Astrocyte of the cerebellum (primary cell): ENCODE measurements around the gene PLET1.

ENCODE experiments used
- DNase-seq: peaks from one replicate; pipeline ENCODE4 v3.0.0-alpha.2; 2011; ENCODE audit warnings: low read depth
- H3K4me3 ChIP-seq: 2 replicates; pipeline ENCODE4 v1.5.1; 2011; ENCODE audit warnings: mild to moderate bottlenecking, low read depth, low read length, moderate library complexity
- in situ Hi-C: cut with HindIII; loops from 2 replicates; pipeline ENCODE4 v1.10.0; 2017; ENCODE audit warnings: low sequenced_read_pairs
- TF ChIP-seq, protein P1 (sequence below): IDR thresholded peaks from 2 replicates; pipeline ENCODE4 v1.5.1; 2012; ENCODE audit warnings: low read length, low read depth, moderate library complexity, mild to moderate bottlenecking; ENCODE audit errors: missing control alignments

Gene PLET1

DNA sequence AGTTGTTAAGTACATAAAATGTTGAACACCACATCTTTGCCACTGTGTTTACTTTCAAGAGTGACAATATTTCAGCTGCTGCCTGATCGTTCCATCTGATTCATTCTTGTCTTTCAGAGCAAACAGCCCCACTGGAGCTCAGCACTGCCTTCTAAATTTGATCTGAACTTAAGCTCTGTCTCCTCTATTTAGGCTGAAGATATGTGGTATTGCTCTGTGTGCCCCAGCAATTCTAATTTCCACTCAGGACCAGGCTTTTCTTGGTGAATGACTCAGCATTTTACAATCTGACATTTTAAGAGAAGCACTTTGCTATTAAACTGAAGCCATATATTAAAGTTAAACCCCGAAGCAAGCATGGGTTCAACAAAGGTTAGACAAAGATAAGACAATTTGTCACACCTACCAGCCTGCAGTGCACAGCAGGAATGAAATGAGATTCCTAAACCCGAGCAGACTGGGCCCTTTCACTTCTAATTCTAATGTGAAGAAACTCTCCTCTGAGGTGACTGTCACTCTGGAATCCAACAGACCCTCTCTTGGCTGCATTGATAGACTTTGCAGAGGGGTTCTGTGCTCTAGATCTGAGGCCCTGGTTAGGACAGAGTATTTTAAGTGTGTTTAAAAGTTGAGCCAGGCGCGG, 41.7 kb upstream of the PLET1 start:
- no peak overlapping the region for H3K4me3 ChIP-seq
- DNase-seq = no peak
- TF ChIP-seq, protein P1, sequence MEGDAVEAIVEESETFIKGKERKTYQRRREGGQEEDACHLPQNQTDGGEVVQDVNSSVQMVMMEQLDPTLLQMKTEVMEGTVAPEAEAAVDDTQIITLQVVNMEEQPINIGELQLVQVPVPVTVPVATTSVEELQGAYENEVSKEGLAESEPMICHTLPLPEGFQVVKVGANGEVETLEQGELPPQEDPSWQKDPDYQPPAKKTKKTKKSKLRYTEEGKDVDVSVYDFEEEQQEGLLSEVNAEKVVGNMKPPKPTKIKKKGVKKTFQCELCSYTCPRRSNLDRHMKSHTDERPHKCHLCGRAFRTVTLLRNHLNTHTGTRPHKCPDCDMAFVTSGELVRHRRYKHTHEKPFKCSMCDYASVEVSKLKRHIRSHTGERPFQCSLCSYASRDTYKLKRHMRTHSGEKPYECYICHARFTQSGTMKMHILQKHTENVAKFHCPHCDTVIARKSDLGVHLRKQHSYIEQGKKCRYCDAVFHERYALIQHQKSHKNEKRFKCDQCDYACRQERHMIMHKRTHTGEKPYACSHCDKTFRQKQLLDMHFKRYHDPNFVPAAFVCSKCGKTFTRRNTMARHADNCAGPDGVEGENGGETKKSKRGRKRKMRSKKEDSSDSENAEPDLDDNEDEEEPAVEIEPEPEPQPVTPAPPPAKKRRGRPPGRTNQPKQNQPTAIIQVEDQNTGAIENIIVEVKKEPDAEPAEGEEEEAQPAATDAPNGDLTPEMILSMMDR = no peak
- in situ Hi-C loops = no loop called here

DNA sequence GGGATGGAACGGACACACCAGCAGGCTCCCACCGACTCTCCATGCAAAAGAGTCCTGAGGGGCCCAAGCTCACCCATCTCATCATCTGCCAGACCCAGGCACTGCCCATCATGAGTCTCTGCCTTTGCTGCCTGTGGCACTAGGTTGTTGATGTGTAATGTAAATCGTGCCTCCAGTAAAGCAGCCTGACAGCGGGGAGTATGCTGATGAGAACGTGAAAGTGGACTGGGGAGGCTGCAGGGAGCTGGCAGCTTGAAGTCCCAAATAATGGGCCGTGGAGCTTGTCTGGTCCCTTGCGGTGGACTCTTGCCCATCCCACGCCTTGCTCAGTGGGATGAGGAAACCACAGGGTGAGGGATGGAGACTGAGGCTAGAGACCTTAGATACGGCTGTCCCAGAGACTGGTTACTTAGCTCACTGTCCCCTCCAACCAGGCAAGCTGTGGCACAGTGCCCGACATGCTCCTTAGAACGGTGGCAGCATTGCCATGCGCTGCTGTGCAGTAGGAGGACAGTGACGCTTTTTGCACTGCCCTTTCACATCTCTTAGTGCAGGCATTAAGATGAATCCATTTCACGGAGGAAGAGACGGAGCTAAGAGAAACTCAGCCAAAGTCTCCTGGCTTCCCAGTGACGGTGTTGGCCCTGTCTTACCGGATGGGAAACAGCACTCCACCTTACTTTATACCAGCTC, 39.6 kb upstream of the PLET1 start:
- no peak for DNase-seq
- H3K4me3 ChIP-seq = no peak overlapping the region
- TF ChIP-seq, protein P1 = no peak
- in situ Hi-C loops = no loop called here

DNA sequence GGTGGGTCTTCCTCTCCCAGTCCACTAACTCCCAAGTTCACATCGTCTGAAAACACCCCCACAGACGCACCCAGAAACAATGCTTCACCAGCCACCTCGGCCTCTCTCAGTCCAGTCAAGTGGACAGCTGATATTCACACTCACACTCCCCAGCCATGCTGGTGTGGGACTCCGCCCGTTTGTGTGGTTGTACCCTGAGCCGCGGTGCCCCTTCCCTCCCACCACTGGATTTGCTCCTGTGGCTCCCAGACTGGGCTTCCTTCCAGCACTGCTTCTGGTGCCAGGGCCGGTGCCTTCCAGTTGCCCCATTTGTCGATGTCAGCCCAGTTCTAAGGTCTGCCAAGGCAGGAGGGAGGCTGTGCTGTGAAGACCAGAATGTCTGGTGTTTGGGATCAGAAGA, 37.9 kb upstream of the PLET1 start:
- no peak for DNase-seq
- TF ChIP-seq, protein P1 = no peak
- no peak overlapping the region for H3K4me3 ChIP-seq
- in situ Hi-C loops = no loop called here

DNA sequence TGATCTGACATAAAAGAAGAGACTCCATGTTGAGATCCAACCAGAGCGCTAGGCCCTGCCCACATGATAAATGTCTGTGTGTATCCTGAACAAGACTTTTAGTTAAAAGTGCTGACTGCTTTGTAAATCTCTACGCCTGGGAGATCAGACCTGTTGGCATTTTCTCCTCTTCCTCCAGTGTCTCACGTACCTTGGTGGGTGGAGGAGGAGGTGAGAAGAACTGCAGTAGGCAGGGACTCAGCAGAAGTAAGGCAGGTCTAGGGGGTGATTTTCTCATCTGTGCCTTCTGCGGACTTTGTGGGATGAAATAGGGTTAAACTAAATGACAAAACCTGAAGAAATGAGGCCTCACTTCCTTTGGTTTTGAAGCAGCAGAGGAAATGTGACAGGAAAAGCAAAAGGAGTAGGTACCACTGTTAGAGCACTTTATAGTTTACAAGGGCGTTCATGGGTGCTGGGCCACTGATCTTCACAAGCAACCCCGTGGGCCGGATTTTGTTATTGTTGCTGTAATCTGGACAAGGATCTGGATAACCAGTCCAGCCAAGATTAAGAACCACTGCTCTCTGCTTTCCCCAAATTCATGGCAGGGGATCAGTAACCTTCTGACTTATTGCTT, 36.7 kb upstream of the PLET1 start:
- TF ChIP-seq, protein P1 = no peak
- no peak overlapping the region for H3K4me3 ChIP-seq
- in situ Hi-C loops = no loop called here
- DNase-seq = no peak

DNA sequence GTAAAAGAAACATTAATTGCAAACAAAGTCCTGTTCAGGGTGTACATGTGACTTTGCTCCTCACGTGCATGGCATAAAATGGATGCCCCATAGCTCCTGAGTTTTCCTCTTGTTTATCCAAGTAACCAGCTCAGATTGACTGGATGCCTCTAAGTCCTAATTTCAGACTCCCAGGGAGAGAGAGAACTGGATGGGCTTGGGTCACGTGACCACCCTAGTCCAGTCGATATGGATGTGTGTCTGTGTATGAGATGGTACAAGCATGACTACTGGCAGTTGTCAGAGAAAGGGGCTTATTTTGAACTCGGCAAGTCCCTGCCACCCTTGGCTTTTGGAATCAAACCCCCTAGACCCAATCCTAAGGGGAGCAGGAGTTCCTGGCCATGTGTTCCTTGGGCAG, 35.4 kb upstream of the PLET1 start:
- no peak overlapping the region for H3K4me3 ChIP-seq
- in situ Hi-C loops = no loop called here
- TF ChIP-seq, protein P1 = no peak
- DNase-seq = no peak

DNA sequence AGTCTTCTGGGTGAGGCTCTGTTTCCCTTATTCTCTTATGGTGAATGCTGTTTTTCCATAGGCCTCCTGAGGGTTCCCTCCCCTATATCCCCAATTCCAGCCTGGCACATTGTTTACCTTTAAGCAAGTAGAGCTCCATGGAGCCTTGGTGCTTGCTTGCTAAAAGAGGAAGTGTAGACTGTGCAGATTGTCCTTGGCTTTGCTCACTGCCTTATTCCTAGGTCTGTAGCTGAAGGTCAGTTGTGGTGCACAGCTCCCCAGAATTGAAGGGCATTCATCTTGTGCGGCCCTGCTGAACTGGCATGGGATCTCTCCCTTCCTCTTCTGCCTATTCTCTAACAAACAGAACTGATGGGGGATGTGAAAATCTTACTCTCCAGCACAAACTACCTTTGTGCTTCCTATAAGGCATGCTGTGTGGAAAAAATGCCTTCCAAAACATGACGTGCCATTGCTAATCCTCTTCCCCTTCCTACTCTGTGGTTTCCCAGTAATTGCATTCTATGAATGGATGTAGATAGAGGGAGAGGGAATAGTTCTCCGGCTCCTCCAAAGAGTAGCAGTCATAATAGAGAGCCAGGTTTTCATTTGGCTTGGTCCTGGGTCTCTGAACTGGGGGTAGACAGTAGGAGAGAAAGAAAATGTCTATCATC, 34.2 kb upstream of the PLET1 start:
- DNase-seq = no peak
- in situ Hi-C loops = loop anchor here (5.0 kb wide), 1 partner anchor 78 kb away; no protein-coding TSS in a partner anchor
- TF ChIP-seq, protein P1 = no peak
- H3K4me3 ChIP-seq = no peak overlapping the region
